HTR-8/SVneo (cell line): ENCODE results near the gene PCYOX1L.

ENCODE experiments used
- DNase-seq: peaks from one replicate; pipeline ENCODE4 v3.0.0; 2011; ENCODE audit warnings: low spot score, mixed read lengths; ENCODE audit not compliant: insufficient read length
- FAIRE-seq: peaks from 2 replicates; lab custom pipeline; 2011; peaks lifted over from hg19 to GRCh38; lab: Jason Lieb, UNC

PCYOX1L gene

DNA sequence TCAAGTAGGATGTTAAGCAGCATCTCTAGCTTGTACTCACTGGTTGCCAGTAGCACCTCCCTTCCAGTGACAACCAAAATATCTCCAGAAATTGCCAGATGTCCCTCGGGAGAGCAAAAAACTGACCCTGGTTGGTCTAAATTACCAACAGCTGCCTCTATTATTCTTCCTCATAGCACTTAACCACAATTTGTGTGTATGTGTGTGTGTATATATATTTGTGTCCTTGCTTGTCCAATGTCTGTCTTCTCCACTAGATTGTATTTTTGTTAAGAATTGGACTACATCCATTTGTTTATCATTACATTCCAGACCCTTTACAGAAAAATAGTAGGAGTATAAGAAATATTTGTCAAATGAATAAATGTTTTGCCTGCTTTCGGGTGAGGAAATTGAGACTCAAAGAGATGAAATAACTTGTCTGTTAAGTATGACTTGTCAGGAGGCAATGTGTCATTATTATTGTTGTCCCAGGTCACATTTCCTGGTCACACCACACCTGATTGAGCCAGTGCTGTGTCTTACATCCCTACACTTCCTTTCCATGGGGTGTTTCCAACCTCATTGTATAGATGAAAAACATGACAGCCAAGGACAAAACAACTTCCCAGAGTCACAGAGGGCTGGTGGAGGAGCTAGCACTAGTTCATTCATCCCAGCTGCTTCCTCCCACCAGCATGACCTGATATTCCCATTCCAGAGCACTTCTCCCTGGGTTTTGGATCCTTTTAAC lies 24.0 kb upstream of the PCYOX1L start:
- no peak for DNase-seq
- no peak for FAIRE-seq

DNA sequence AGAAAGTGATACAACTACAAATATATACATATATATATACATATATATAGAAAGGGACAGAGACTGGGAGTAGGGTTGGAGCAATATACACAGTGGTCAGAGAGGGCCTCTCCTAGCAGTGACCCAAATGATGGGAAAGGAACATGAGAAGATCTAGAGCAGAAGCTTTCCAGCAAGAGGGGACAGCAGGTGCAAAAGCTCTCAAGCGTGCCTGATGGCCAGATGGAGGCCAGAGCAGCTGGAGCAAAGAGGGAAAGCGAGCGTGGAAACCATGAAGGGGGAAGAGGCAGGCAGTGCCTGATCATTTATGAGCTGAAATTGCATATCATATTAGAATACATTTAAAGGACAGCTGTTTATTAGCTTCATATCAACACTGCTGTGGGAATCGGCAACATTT lies 20.1 kb upstream of the PCYOX1L start:
- DNase-seq = no peak
- FAIRE-seq = no peak

DNA sequence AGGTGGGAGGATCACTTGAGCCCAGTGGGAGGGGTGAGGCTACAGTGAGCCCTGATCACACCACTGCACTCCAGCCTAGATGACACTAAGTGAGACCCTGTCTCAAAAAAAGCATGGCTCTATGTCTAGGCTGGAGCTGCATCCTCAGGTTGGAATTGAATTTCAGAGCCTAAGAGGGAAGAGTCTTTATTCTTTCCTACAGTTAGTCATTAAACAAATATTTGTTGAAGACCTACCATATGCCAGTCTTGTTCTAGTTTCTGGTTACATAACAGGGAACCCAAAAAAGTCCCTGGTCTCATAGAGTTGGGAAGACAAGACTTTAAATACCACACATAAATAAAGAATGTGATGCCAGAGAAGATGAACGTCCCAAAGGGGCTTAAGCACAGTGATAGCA lies 19.5 kb upstream of the PCYOX1L start:
- DNase-seq = no peak
- FAIRE-seq = no peak

DNA sequence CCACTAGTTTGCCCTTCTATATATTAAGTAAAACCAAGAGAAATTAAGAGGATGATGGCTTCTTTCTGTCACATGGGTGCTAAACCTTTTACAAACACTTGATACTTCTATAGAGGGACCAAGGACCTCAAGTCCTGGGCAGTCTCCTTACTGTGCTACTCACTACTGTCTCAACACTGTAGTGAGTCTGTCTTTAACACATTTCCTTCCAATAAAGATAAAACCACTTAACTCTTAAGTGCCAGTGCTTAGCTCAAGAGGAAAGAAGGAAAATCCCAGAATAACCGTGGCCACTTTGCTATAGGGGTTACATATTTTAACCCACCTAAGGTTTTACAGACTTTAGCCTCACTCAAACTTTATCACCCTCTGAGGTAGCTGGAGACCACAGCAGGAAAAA lies 16.9 kb upstream of the PCYOX1L start:
- DNase-seq (no peak), FAIRE-seq (no peak)

DNA sequence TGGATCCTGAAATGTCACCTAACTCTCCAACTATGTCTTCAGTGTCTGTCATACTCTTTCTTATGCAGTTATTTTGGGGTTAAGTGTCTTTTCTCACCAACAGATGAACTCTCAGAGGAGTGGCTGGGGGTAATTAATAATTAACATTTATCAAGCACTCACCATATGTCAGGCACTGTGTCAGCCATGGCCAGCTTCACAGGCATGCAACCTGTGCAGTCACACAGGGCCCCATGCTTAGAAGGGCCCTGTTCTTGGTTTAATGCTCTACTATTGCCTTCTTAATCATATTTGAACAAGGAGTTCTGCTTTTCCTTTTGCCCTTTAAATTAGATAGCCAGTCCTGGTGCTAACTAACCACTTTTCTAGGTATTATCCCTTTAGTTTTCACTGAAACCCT lies 16.0 kb upstream of the PCYOX1L start:
- DNase-seq (no peak), FAIRE-seq (no peak)

DNA sequence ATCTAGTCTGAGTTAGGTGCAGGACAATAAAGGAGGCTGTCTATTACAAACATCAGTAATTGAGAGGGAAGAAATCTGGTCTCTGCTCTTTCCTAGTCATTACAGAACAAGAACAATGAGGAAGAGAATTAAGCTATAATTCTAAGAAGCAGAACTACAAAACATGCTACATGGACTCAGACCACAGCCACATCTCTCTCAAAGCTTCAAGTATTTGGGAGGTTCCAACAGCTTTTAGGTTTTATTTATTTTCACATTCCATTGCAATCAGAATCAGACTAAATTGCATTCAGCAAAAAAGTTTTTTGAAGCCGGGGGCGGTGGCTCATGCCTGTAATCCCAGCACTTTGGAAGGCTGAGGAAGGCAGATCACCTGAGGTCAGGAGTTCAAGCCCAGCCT lies 13.7 kb upstream of the PCYOX1L start:
- FAIRE-seq (no peak), DNase-seq (no peak)

DNA sequence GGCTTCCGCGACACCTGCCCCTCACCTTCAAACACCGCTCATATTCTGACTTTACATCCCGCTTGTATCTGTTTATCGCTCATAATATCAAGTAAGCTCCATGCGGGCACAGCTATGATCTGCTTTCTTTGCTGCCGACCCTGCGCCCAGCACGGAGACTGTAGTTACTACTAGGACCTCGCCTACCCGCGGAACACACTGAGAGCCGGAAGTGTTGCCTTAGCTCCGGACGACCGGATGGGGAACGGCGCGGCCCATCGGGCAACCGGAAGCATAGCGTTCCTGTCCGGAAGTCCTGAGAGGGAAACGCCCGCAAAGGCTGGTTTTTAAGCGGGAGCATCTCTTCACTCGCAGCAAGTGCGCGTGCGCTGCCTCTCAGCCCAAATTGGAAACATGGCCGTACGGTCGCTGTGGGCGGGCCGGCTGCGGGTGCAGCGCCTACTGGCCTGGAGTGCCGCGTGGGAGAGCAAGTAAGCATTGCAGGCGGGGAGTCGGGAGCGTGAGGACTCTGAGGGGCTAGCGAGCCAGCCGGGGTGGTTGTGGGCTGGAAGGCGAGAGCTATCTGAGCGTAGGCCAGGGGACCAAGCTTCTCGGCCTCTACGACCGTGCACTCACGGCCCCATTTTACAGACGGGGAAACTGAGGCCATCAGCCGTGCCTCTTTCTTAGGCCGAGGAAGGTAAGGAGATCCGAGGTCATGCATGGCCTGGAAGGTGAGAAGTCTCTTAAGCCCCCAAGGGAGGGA lies 12.5 kb upstream of the PCYOX1L start, which contains the start of gene GRPEL2:
Gene GRPEL2 (plus strand): TSS at position 353 of the 745 bp plus-strand sequence. CDS start 41 bp downstream, at position 394.
- peak; percentile 69 for FAIRE-seq

DNA sequence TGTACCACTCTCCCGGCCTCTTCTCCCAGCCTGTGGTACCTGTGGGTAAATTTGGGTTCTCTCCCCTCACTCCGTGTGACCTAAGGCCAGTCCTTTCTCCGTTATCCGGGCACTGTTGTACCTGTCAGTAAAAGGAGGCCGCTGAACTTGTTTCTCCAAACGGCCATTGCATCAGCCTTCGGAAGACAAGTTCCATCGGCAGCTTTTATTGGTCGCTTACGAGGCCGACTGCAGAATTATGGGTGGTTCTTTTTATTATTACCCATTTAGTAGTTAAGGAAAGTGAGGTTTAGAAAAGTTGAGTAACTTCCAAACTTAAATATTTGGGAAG lies 12.0 kb upstream of the PCYOX1L start:
- no peak for FAIRE-seq
- no peak for DNase-seq

More for the DNA sequence above, 12.5 kb upstream of the PCYOX1L start, which contains the start of gene GRPEL2:
- DNase-seq = peak; percentile 96

DNA sequence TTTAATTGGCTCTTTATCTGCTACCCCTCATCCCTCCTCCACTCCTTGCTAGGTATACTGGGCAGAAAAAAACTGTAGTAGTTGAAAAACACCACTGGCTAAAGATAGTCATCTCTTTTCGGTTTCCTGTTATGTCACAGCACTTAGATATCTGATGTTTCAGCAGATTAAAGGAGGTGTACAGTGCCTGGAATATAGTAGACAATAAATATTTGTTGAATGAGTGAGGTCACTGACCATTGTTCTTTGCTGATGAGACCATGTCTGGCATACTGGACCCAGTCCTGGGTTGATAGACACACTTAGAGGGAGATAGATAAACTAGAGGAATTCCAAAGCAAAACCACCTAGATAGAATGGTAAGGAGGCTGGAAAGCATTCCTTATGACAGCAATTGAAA lies 9.3 kb upstream of the PCYOX1L start:
- no peak for DNase-seq
- no peak for FAIRE-seq

DNA sequence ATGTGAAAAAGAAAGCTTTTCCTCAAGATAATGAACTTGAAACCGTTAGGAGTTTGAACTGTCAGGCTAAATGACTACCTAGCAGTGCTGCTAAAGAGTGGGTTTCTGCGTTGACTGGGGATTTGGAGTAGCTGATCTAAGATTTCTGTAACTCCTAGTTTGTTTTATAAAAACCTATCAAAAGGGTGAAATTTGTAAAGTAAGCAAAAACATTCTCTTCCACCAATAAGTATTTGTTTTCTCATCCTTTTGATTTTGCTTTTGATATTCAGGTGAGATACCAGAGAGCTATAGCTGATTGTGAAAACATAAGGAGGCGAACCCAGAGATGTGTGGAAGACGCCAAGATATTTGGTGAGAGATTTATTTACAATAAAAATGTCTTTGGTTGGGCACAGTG lies 8.5 kb upstream of the PCYOX1L start:
- no peak for FAIRE-seq
- DNase-seq = no peak

DNA sequence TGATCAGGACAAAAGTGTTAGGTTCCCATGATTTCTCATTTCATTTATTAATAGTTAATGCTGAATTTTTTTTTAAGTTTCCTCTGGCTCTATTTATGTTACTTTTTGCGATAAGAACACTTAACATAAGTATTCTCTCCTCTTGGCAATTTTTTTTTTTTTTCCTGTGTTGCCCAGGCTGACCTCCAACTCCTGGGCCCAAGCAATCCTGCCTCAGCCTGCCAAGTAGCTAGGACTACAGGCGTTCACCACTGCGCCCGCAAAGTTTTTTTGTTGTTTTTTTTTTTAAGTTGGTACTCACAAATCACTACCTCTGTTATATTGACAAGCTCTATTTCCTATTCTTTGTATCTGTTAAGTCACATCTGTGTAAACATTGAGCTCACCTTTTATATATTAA lies 5.7 kb upstream of the PCYOX1L start:
- FAIRE-seq = no peak
- DNase-seq = no peak

DNA sequence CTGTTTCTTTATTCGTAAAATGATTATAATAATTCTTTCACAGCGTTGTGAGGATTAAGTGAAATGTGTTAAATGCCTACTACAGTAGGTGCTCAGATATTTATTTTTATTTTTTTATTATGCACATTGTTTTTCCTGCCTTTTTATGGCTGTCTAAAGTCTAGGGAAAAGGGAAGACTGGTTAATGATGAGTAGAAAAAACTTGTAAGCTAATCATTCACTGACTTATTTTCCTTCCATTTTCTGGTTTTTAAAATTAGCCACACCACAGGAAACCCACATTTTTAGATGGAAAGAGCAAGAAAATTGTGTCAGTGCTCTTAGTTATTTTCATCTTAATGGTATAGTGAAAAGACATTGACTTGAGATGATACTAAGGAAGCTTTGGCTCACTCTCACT lies 3.9 kb upstream of the PCYOX1L start:
- FAIRE-seq (no peak), DNase-seq (no peak)

DNA sequence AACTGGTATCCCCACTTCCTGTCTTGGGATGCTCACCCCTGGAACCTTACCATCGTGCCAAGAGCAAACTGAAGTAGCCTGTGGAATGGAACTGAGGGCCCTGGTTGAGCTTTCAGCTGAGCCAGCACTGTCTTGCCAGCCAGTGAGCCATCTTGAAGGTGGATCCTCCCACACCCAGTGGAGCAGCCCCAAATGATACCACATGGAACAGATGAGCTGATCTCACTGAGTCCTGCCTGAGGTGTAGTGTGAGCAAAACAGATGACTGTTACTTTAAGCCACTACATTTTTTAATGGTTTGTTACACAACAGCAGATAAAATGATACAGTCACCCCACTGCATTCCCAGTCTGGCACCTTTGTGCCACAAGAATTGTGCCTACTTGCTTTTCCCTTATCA lies 2.2 kb upstream of the PCYOX1L start:
- FAIRE-seq (no peak), DNase-seq (no peak)

DNA sequence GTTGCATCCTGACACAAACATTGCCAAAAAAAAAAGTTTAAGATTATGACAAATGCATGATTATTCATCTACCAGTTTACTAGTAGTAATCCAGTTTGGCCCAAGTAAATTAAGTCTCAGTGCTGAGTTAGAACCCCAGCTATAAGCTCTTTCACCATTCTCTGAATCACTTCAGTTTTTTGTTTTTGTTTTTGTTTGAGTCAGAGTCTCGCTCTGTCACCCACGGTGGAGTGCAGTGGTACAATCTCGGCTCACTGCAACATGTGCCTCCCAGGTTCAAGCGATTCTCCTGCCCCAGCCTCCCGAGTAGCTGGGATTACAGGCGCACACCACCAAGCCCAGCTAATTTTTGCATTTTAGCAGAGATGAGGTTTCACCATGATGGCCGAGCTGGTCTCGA lies 1.5 kb upstream of the PCYOX1L start:
- DNase-seq (no peak), FAIRE-seq (no peak)

DNA sequence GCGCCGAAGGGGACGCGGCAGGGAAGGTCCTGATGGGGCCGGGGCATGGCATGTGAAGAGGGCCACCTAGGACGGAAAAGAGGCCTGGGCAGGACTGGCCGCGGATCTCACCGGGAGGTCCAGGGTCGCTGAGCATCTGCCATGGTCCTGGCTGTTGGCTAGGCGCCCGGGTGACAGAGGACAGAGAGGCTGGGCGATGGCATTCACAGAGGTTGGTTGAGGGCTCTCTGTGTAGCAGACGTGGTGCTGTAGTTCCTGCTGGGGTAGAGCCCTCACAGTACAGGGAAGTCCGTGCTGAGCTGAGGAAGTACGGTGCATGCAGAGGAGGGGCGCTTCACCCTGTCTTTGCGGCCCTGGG lies 427 bp downstream of the PCYOX1L start:
- FAIRE-seq (no peak), DNase-seq (no peak)

DNA sequence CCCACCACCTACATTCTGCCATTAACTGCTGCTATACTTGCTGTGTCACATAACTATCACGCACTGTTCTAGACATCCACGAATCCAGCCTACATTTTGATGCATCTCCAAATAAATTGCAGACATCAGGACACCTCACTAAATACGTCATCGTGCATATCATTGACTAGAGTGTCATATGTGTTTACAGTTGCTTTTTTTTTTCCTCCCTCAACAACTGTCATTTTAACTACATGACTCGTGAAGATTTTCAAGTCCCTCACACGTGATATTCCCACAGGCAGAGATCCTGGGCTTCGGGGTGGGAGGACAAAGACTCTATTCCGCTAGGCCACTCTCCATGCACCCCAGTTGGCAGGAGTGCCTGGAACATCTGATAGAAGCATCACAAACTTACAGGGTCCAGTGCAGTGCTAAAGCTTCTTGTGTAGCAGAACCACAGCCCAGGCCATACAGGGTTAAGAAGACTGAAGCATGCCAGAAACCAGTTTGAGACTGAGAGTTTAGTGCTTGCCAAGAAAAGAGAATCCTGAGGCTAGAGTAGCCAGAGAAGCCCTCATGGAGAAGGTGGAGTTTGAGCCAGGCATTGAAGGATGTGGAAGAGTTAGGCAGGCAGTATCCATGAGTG lies 1.1 kb downstream of the PCYOX1L start:
- DNase-seq (no peak), FAIRE-seq (no peak)

DNA sequence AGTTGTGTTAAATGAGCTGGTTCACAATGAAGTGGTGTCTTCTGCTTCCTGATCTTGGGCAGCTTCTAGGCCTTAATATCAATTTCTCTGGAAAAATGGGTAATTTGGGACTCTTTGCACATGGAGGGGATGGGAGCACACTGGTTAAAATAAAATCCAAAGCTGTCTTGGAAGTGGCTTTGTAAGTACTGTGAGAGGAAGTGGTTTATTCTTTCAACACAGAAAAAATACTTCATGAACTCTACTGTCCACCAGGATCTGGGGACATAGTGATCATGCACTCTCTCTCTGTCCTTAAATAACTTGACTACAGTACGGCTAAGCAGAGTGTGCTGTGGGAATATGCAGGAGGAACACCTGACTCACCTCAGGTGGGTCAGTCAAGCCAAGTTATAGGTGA lies 2.4 kb downstream of the PCYOX1L start:
- FAIRE-seq (no peak), DNase-seq (no peak)

DNA sequence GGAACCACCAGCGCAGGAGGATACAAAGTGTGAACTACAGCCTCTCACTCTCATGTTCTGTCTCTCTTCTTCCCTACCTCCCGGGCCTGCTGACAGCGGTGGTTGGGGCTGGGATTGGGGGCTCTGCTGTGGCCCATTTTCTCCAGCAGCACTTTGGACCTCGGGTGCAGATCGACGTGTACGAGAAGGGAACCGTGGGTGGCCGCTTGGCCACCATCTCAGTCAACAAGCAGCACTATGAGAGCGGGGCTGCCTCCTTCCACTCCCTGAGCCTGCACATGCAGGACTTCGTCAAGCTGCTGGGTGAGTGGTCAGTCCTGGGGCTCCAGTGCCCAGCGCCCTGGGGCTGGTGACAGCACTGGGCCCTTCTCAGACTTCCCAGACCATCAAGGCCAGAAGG lies 4.7 kb downstream of the PCYOX1L start:
- FAIRE-seq (no peak), DNase-seq (no peak)

DNA sequence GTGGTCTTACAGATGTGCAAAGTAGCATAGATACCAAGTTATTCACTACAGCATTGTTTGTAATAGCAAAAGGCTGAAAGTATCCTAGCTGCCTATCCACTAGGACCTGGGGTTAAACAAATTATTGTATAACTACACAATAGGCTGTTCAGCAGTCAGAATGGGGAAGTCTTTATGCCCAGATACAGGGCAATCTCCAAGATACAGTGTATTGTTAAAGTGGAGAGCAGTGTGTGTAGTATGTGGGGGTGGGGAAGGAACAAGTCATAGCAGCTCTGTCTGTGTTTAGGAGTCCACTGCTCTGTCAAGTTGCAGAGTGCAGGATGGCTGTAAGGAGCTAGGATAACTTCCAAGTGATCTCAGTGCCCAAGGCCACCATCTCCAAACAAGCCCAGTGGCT lies 5.5 kb downstream of the PCYOX1L start:
- DNase-seq = no peak
- FAIRE-seq = no peak

DNA sequence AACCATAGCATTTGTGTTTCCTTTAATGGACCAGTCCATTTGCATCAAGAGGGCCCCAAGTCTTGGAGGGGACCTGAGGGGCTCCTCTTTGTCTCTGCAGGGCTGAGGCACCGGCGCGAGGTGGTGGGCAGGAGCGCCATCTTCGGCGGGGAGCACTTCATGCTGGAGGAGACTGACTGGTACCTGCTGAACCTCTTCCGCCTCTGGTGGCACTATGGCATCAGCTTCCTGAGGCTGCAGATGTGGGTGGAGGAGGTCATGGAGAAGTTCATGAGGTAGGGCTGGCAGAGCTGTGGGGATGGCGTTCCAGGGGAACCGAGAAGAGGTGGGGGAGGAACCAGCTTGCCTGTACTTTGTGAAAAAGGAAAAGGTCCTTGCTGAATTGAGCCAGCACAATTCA lies 6.1 kb downstream of the PCYOX1L start:
- no peak for FAIRE-seq

DNA sequence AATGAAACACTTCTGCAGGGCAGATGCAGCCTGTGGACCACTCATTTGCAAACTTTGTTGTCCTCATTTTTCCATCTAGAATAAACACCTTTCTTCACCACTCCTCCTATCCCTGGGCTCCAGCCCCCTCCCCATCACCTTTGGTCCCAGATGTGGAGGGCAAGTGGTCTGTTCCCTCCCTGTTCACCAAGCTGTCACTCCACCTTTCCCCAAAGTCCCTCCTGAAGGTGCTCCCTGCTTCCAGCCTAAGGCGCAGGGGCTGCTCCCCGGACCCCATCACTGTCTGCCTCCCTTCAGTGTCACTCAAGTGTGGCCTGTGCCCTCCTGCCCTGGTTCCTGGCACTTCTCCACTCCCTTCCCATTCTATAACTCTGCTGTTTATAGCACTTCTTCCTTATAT lies 6.9 kb downstream of the PCYOX1L start:
- no peak for FAIRE-seq
- DNase-seq = no peak

More for the DNA sequence above, 6.1 kb downstream of the PCYOX1L start:
- no peak for DNase-seq
